ENCODE data around the gene DEPDC7.
A peak's percentile ranks its signal among the peaks of the same experiment; 100 is the strongest.
"Not testable (repeated sequence)": the region's sequence is repeated elsewhere in the genome, so short reads cannot be mapped to it uniquely, and the experiment has no call there.

DEPDC7 gene

GRCh38 chr11:33027233-33027632 is 11.6 kb downstream of the DEPDC7 start:
- DNase-seq, result no peak

- DNase-seq, result no peak
Observed at GRCh38 chr11:33027846-33028536, 12.3 kb downstream of the DEPDC7 start.

GRCh38 chr11:33028537-33028914 is 12.8 kb downstream of the DEPDC7 start:
- DNase-seq, result no peak

GRCh38 chr11:33029218-33029617 is 13.5 kb downstream of the DEPDC7 start:
- not testable (repeated sequence) for DNase-seq

GRCh38 chr11:33033493-33033892 is 17.8 kb downstream of the DEPDC7 start:
- no peak for DNase-seq

- DNase-seq, result no peak
Observed at GRCh38 chr11:33035011-33035410, 19.3 kb downstream of the DEPDC7 start.

GRCh38 chr11:33039274-33040032 is 23.8 kb downstream of the DEPDC7 start, which contains the start of gene TCP11L1:
Gene TCP11L1, plus strand, starts transcription at chr11:33039572. Its CDS starts 4,202 bp downstream, at chr11:33043774.
- DNase-seq, result peak; percentile 94

GRCh38 chr11:33040033-33040861 is 24.6 kb downstream of the DEPDC7 start:
- peak; percentile 70 for DNase-seq

GRCh38 chr11:33040862-33041453 is 25.3 kb downstream of the DEPDC7 start:
- DNase-seq, result no peak

- DNase-seq, result no peak
Observed at GRCh38 chr11:33043221-33043830, 27.6 kb downstream of the DEPDC7 start.

GRCh38 chr11:33044285-33044756 is 28.6 kb downstream of the DEPDC7 start:
- DNase-seq, result no peak

- no peak for DNase-seq
Observed at GRCh38 chr11:33045551-33046255, 30.0 kb downstream of the DEPDC7 start.

- DNase-seq, result not testable (repeated sequence)
Observed at GRCh38 chr11:33048701-33049100, 33.0 kb downstream of the DEPDC7 start.

- DNase-seq, result not testable (repeated sequence)
Observed at GRCh38 chr11:33049565-33050408, 34.1 kb downstream of the DEPDC7 start.

- no peak for DNase-seq
Observed at GRCh38 chr11:33052231-33052630, 36.6 kb downstream of the DEPDC7 start.

- DNase-seq, result no peak
Observed at GRCh38 chr11:33055375-33055774, 39.7 kb downstream of the DEPDC7 start.

GRCh38 chr11:33057284-33057683 is 41.6 kb downstream of the DEPDC7 start:
- DNase-seq, result no peak

GRCh38 chr11:33059331-33060007 is 43.8 kb downstream of the DEPDC7 start:
- no peak for DNase-seq

- DNase-seq, result no peak
Observed at GRCh38 chr11:33060271-33060670, 44.6 kb downstream of the DEPDC7 start.

- no peak for DNase-seq
Observed at GRCh38 chr11:33062137-33062536, 46.5 kb downstream of the DEPDC7 start.
